ENCODE measurements around the gene APP.

- TF ChIP-seq, protein P1, sequence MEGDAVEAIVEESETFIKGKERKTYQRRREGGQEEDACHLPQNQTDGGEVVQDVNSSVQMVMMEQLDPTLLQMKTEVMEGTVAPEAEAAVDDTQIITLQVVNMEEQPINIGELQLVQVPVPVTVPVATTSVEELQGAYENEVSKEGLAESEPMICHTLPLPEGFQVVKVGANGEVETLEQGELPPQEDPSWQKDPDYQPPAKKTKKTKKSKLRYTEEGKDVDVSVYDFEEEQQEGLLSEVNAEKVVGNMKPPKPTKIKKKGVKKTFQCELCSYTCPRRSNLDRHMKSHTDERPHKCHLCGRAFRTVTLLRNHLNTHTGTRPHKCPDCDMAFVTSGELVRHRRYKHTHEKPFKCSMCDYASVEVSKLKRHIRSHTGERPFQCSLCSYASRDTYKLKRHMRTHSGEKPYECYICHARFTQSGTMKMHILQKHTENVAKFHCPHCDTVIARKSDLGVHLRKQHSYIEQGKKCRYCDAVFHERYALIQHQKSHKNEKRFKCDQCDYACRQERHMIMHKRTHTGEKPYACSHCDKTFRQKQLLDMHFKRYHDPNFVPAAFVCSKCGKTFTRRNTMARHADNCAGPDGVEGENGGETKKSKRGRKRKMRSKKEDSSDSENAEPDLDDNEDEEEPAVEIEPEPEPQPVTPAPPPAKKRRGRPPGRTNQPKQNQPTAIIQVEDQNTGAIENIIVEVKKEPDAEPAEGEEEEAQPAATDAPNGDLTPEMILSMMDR (IDR thresholded peaks at IDR 0.05): no peak
- no peak for TF ChIP-seq EZH2 (IDR thresholded peaks at IDR 0.05)
Measured at GRCh38 chr21:26159869-26160268, 10.7 kb downstream of the APP start.

Measured in neural progenitor cell (in vitro differentiated cells).